CD4-positive, alpha-beta T cell treated with Interleukin-1 beta for 1 hour (primary cell): ENCODE measurements around the gene TMEM150B.

Experiments
- DNase-seq, 2 donors: peaks; one replicate each; pipeline ENCODE4 v3.0.0-alpha.2; 2020 to 2022

TMEM150B gene

GRCh38 chr19:55325172-55325571 lies at the start of gene TMEM150B:
Gene TMEM150B, minus strand, starts transcription at chr19:55325341. Its CDS starts 4,305 bp downstream, at chr19:55321036.
- peak in 1 of 2 donors; percentile 15 for DNase-seq

- DNase-seq: no peak
These were observed 49.0 kb upstream of the TMEM150B start for GRCh38 chr19:55373993-55374757.

- no peak for DNase-seq
These were observed 48.3 kb upstream of the TMEM150B start for GRCh38 chr19:55373306-55373992.

GRCh38 chr19:55372316-55373081 lies 47.4 kb upstream of the TMEM150B start:
- no peak for DNase-seq

- DNase-seq: no peak
These were observed 45.3 kb upstream of the TMEM150B start, which contains the start of gene IL11 for GRCh38 chr19:55370305-55370988. Gene IL11, minus strand, starts transcription at chr19:55370463. Its CDS starts 153 bp downstream, at chr19:55370310.

- DNase-seq: peak; percentile 30 to 33
These were observed 44.6 kb upstream of the TMEM150B start for GRCh38 chr19:55369653-55370304.

GRCh38 chr19:55368701-55369563 lies 43.8 kb upstream of the TMEM150B start:
- no peak for DNase-seq

GRCh38 chr19:55368106-55368505 lies 43.0 kb upstream of the TMEM150B start:
- no peak for DNase-seq

GRCh38 chr19:55366790-55367189 lies 41.6 kb upstream of the TMEM150B start:
- DNase-seq: no peak

- no peak for DNase-seq
These were observed 40.8 kb upstream of the TMEM150B start for GRCh38 chr19:55365964-55366363.

- DNase-seq: no peak
These were observed 40.1 kb upstream of the TMEM150B start for GRCh38 chr19:55365245-55365644.

GRCh38 chr19:55362990-55363716 lies 38.0 kb upstream of the TMEM150B start, which contains the start of gene GARIN5B:
Gene GARIN5B, minus strand, starts transcription at chr19:55363260. Its CDS starts 194 bp downstream, at chr19:55363066.
- no peak for DNase-seq

- no peak for DNase-seq
These were observed 37.2 kb upstream of the TMEM150B start for GRCh38 chr19:55362174-55362989.

GRCh38 chr19:55360902-55361301 lies 35.8 kb upstream of the TMEM150B start:
- DNase-seq: no peak

- DNase-seq: no peak
These were observed 34.1 kb upstream of the TMEM150B start for GRCh38 chr19:55358943-55359908.

GRCh38 chr19:55358493-55358892 lies 33.4 kb upstream of the TMEM150B start:
- DNase-seq: no peak

GRCh38 chr19:55355213-55355821 lies 30.2 kb upstream of the TMEM150B start:
- DNase-seq: no peak
